ENCODE measurements around the gene NRXN3. TPM values are rescaled to one million over a fixed set of nuclear protein-coding genes. Genes with fewer than 3 reads are reported as not detected.
A peak's percentile ranks its signal among the peaks of the same experiment; 100 is the strongest.

NRXN3 gene
- total and polyA plus RNA-seq, 2 experiments from 2014 or later = 0.69 to 1.5 TPM

DNA sequence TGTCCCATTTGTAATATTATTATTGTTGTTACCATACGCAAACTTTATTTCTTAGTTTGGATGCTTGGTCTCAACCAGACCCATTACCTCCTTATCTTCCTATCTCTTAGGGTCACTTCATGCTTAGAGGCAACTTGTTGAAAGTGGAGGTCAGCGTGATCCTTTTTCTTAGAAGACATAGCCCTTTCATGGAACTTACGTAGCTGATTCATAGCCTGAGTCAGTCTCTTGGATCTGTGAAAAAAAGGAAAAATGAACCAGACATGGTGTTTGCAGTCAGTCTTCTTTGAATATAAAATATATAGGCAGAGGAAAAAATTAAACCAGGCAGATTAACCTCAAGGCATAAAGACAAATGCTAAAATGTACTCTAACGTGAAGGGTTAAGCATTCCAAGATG is 1427.4 kb downstream of the NRXN3 start:
- peak in 1 of 2 donors; percentile 27 for DNase-seq (ENCODE audit: low read depth in 1 of 2, low spot score in 1 of 2)
- TF ChIP-seq, protein P1, sequence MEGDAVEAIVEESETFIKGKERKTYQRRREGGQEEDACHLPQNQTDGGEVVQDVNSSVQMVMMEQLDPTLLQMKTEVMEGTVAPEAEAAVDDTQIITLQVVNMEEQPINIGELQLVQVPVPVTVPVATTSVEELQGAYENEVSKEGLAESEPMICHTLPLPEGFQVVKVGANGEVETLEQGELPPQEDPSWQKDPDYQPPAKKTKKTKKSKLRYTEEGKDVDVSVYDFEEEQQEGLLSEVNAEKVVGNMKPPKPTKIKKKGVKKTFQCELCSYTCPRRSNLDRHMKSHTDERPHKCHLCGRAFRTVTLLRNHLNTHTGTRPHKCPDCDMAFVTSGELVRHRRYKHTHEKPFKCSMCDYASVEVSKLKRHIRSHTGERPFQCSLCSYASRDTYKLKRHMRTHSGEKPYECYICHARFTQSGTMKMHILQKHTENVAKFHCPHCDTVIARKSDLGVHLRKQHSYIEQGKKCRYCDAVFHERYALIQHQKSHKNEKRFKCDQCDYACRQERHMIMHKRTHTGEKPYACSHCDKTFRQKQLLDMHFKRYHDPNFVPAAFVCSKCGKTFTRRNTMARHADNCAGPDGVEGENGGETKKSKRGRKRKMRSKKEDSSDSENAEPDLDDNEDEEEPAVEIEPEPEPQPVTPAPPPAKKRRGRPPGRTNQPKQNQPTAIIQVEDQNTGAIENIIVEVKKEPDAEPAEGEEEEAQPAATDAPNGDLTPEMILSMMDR (IDR thresholded peaks at IDR 0.05; ENCODE audit: low read depth, low read length) = no peak
- H3K4me1 ChIP-seq (ENCODE audit: low read depth) = no peaks in the 10 kb centered on the region

DNA sequence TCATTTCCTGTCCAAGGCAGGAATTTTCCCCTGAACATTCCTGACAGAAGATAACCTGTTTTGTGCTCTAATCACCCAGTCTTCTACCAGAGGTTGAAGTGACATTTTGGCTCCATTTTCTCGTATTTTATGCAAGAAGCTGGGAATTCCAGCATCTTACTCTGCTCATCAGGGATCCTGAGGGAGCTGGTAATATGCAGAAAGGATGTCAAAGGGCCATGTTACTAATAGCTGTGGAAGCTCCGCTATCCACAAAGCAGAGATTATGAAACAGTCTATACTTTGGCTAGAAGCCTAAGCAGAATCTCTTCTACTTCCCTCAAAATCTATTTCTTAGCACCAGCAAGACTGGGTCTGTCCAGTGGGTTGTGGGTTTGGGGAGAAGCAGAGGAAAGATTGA is 1428.2 kb downstream of the NRXN3 start:
- no peak overlapping the region for H3K27ac ChIP-seq

More for the DNA sequence above, 1427.4 kb downstream of the NRXN3 start:
- Histone ChIP-seq H3K9me3 (ENCODE audit: low read depth) (peaks cover 3% of the 10 kb centered on the region), H3K27ac (no peak overlapping the region), H3K36me3 (no peaks in the 10 kb centered on the region), H3K27me3 (no peaks in the 10 kb centered on the region), H3K4me3 (no peak overlapping the region)

GRCh38 chr14:79599239-79599638 is 1429.1 kb downstream of the NRXN3 start:
- H3K27ac ChIP-seq = no peak overlapping the region
- H3K36me3 ChIP-seq = no peaks in the 10 kb centered on the region
- no peak overlapping the region for H3K4me3 ChIP-seq
- H3K9me3 ChIP-seq (ENCODE audit: low read depth) = peaks cover 3% of the 10 kb centered on the region
- H3K4me1 ChIP-seq (ENCODE audit: low read depth) = no peaks in the 10 kb centered on the region
- no peak for DNase-seq (ENCODE audit: low read depth in 1 of 2, low spot score in 1 of 2)
- no peaks in the 10 kb centered on the region for H3K27me3 ChIP-seq
- TF ChIP-seq, protein P1 (IDR thresholded peaks at IDR 0.05; ENCODE audit: low read depth, low read length) = no peak

More for the DNA sequence above, 1428.2 kb downstream of the NRXN3 start:
- H3K36me3 ChIP-seq = no peaks in the 10 kb centered on the region
- peaks cover 3% of the 10 kb centered on the region for H3K9me3 ChIP-seq (ENCODE audit: low read depth)
- H3K27me3 ChIP-seq = no peaks in the 10 kb centered on the region
- DNase-seq (ENCODE audit: low read depth in 1 of 2, low spot score in 1 of 2) = peak in 1 of 2 donors; percentile 75
- H3K4me3 ChIP-seq = no peak overlapping the region
- no peaks in the 10 kb centered on the region for H3K4me1 ChIP-seq (ENCODE audit: low read depth)
- TF ChIP-seq, protein P1 (IDR thresholded peaks at IDR 0.05; ENCODE audit: low read depth, low read length) = no peak

DNA sequence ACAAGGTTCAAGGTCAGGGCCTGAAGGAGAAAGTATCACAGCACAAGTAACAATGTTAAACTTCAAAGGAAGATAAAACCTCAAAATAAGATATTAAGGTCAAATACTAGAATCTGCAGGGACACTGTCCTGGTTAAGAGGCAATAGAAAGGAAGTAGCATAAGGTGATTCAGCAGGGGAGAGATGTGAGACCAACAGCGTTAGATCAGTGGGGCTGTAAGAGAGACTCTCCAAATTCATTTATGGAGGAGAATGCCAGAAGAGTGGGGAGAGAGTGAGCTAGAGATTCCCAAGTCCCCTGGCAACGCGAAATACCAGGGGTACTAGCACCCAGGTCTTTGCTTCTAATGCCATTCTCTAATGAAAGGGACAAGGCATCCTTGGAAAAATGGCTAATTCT is 1430.2 kb downstream of the NRXN3 start:
- no peak overlapping the region for H3K4me3 ChIP-seq
- H3K4me1 ChIP-seq (ENCODE audit: low read depth) = no peaks in the 10 kb centered on the region
- no peak overlapping the region for H3K27ac ChIP-seq
- peaks cover 3% of the 10 kb centered on the region for H3K9me3 ChIP-seq (ENCODE audit: low read depth)
- no peak for DNase-seq (ENCODE audit: low read depth in 1 of 2, low spot score in 1 of 2)
- H3K27me3 ChIP-seq = no peaks in the 10 kb centered on the region
- H3K36me3 ChIP-seq = no peaks in the 10 kb centered on the region
- TF ChIP-seq, protein P1 (IDR thresholded peaks at IDR 0.05; ENCODE audit: low read depth, low read length) = no peak

- H3K4me1 ChIP-seq (ENCODE audit: low read depth) = no peaks in the 10 kb centered on the region
- H3K36me3 ChIP-seq = no peaks in the 10 kb centered on the region
- DNase-seq (ENCODE audit: low read depth in 1 of 2, low spot score in 1 of 2) = no peak
- TF ChIP-seq, protein P1 (IDR thresholded peaks at IDR 0.05; ENCODE audit: low read depth, low read length) = no peak
- no peaks in the 10 kb centered on the region for H3K9me3 ChIP-seq (ENCODE audit: low read depth)
- no peaks in the 10 kb centered on the region for H3K27me3 ChIP-seq
- no peak overlapping the region for H3K4me3 ChIP-seq
- H3K27ac ChIP-seq = no peak overlapping the region
These were observed 1431.4 kb downstream of the NRXN3 start for GRCh38 chr14:79601579-79601978.

- Histone ChIP-seq H3K27ac (no peak overlapping the region), H3K4me1 (ENCODE audit: low read depth) (no peaks in the 10 kb centered on the region), H3K9me3 (ENCODE audit: low read depth) (no peaks in the 10 kb centered on the region), H3K36me3 (no peaks in the 10 kb centered on the region), H3K4me3 (no peak overlapping the region), H3K27me3 (no peaks in the 10 kb centered on the region)
- no peak for DNase-seq (ENCODE audit: low read depth in 1 of 2, low spot score in 1 of 2)
- TF ChIP-seq, protein P1 (IDR thresholded peaks at IDR 0.05; ENCODE audit: low read depth, low read length) = no peak
These were observed 1431.9 kb downstream of the NRXN3 start for GRCh38 chr14:79602045-79602444.

Measured in cardiac muscle cell (in vitro differentiated cells and primary cell).